HEK293 (cell line): Measurements from ENCODE around the gene TRMT44.

ENCODE experiments used
- CTCF ChIA-PET: fragments of 350-600 bp; formaldehyde crosslinking; extraction: SDS; loops from one replicate; lab custom pipeline; 2021; ENCODE audit warnings: antibody characterized with exemption; lab: Yijun Ruan, JAX
- POLR2A ChIA-PET: fragments of 300-600 bp; formaldehyde crosslinking; extraction: SDS; loops from one replicate; lab custom pipeline; 2020; ENCODE audit warnings: antibody characterized with exemption, inconsistent platforms; lab: Yijun Ruan, JAX
- H3K27ac ChIP-seq: fragments of 200-500 bp; sonication (Bioruptor generic); 2 replicates; pipeline ENCODE4 v1.5.1; 2014; ENCODE audit warnings: low read depth, low read length, control low read depth, inconsistent platforms; ENCODE audit errors: extremely low read depth
- H3K36me3 ChIP-seq, 2 experiments: fragments of 200-500 bp in 1 of 2; sonication (Bioruptor generic) in 1 of 2; 1 replicate in 1 of 2; 2 replicates in 1 of 2; pipeline ENCODE4 v1.5.1; 2014 to 2017; ENCODE audit warnings: inconsistent platforms in 2 of 2, low read length in 2 of 2; ENCODE audit not compliant: control insufficient read depth in 2 of 2, insufficient read depth in 1 of 2
- H3K4me1 ChIP-seq: fragments of 200-500 bp; sonication (Bioruptor generic); 2 replicates; pipeline ENCODE4 v1.5.1; 2014; ENCODE audit warnings: mild to moderate bottlenecking, low read length, inconsistent platforms; ENCODE audit not compliant: control insufficient read depth, insufficient read depth
- H3K4me3 ChIP-seq: 2 replicates; pipeline ENCODE4 v1.5.1; 2011; ENCODE audit warnings: low read depth, mild to moderate bottlenecking, control low read depth, low read length, moderate library complexity
- H3K9me3 ChIP-seq: fragments of 200-500 bp; sonication (Bioruptor generic); 2 replicates; pipeline ENCODE4 v1.5.1; 2014; ENCODE audit warnings: low read depth, low read length, inconsistent platforms; ENCODE audit not compliant: control insufficient read depth, insufficient read depth
- TRIM28 ChIP-seq: IDR thresholded peaks from 2 replicates; pipeline ENCODE4 v1.6.1; 2011; ENCODE audit warnings: low read length, control low read depth, borderline replicate concordance
- ZBTB17 ChIP-seq: fragments of 450-650 bp; formaldehyde crosslinking; IDR thresholded peaks from 2 replicates; pipeline ENCODE4 v1.5.1; 2016; ENCODE audit warnings: missing biosample characterization, missing genetic modification characterization
- ZNF138 ChIP-seq: fragments of 450-650 bp; formaldehyde crosslinking; IDR thresholded peaks from 2 replicates; pipeline ENCODE4 v1.5.1; 2016; ENCODE audit warnings: missing biosample characterization, missing genetic modification characterization, borderline replicate concordance
- ZNF239 ChIP-seq: fragments of 450-650 bp; formaldehyde crosslinking; IDR thresholded peaks from 2 replicates; pipeline ENCODE4 v1.5.1; 2016; ENCODE audit warnings: missing biosample characterization, missing genetic modification characterization
- ZNF571 ChIP-seq: fragments of 450-650 bp; formaldehyde crosslinking; IDR thresholded peaks from 2 replicates; pipeline ENCODE4 v1.5.0; 2017; ENCODE audit warnings: missing biosample characterization, missing genetic modification characterization
- ZNF654 ChIP-seq: fragments of 450-650 bp; formaldehyde crosslinking; IDR thresholded peaks from 2 replicates; pipeline ENCODE4 v1.5.1; 2016; ENCODE audit warnings: low read depth, missing biosample characterization, missing genetic modification characterization
- ZNF670 ChIP-seq: fragments of 450-650 bp; formaldehyde crosslinking; IDR thresholded peaks from 2 replicates; pipeline ENCODE4 v1.5.1; 2016; ENCODE audit warnings: missing biosample characterization, missing genetic modification characterization, low read depth
- ZNF747 ChIP-seq: fragments of 450-650 bp; formaldehyde crosslinking; IDR thresholded peaks from 2 replicates; pipeline ENCODE4 v1.5.1; 2016; ENCODE audit warnings: missing biosample characterization, missing genetic modification characterization
- ZNF785 ChIP-seq: fragments of 450-650 bp; formaldehyde crosslinking; IDR thresholded peaks from 2 replicates; pipeline ENCODE4 v1.5.1; 2016; ENCODE audit warnings: missing biosample characterization, missing genetic modification characterization
- ZNF791 ChIP-seq: fragments of 450-650 bp; formaldehyde crosslinking; IDR thresholded peaks from 2 replicates; pipeline ENCODE4 v1.5.1; 2016; ENCODE audit warnings: missing biosample characterization, missing genetic modification characterization
- TF ChIP-seq, protein P1 (sequence below): fragments of 450-650 bp; formaldehyde crosslinking; conservative IDR thresholded peaks from 2 replicates; pipeline ENCODE4 v1.5.1; 2016; ENCODE audit warnings: low read depth, missing biosample characterization, missing genetic modification characterization
- TF ChIP-seq, protein P2 (sequence below): fragments of 450-650 bp; formaldehyde crosslinking; IDR thresholded peaks from 2 replicates; pipeline ENCODE4 v1.5.1; 2016; ENCODE audit warnings: missing biosample characterization, missing genetic modification characterization
- TF ChIP-seq, protein P3 (sequence below): fragments of 450-650 bp; formaldehyde crosslinking; IDR thresholded peaks from 2 replicates; pipeline ENCODE4 v1.5.1; 2016; ENCODE audit warnings: missing biosample characterization, missing genetic modification characterization
- TF ChIP-seq, protein P4 (sequence below): fragments of 450-650 bp; formaldehyde crosslinking; IDR thresholded peaks from 2 replicates; pipeline ENCODE4 v1.5.1; 2016; ENCODE audit warnings: missing biosample characterization, missing genetic modification characterization
- TF ChIP-seq, protein P5 (sequence below): fragments of 450-650 bp; formaldehyde crosslinking; IDR thresholded peaks from 2 replicates; pipeline ENCODE4 v1.5.1; 2017; ENCODE audit warnings: missing biosample characterization, missing genetic modification characterization
- TF ChIP-seq, protein P6 (sequence below): IDR thresholded peaks from 2 replicates; pipeline ENCODE4 v1.6.1; 2011; ENCODE audit warnings: mild to moderate bottlenecking, low read depth, low read length, borderline replicate concordance
- TF ChIP-seq, protein P7 (sequence below): fragments of 450-650 bp; formaldehyde crosslinking; IDR thresholded peaks from 2 replicates; pipeline ENCODE4 v1.5.0; 2017; ENCODE audit warnings: missing biosample characterization, missing genetic modification characterization, borderline replicate concordance

TRMT44 gene

DNA sequence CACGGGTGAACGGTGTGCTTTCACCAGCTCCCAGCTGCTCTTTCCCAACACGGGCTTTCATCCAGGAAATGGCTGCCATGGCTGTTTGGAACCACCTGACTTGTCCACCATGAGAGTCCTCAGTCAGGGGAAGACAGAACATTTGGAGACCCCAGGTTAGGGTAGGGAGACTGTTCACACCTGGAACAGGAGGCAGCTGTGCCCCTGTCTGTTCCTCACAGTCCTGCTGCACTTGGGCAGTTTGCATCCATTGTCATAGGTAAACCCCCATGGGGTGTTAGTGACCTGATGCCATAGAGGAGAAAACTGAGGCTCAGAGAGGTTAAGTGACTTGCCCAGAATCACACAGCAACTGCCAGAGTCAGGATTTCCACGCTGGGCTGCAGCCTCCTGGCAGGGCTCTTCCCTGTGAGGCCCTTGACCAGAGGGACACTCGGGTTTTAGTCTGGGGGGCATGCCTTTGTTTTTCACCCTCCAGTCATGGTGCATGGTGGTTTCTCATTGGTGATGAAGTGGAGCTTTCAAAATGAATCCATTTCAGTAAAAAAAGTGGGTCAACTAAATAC is 54.5 kb downstream of the TRMT44 start:
- Histone ChIP-seq H3K36me3 (no peaks in the 10 kb centered on the region), H3K27ac (no peak overlapping the region), H3K9me3 (no peaks in the 10 kb centered on the region), H3K4me1 (no peaks in the 10 kb centered on the region), H3K4me3 (no peak overlapping the region)
- ChIA-PET CTCF (interaction anchor here (1.0 kb wide), 2 partner anchors 15 to 112 kb away, joined by 3 read pairs; no protein-coding TSS in a partner anchor), POLR2A (no interaction called here)
- TF ChIP-seq ZBTB17 (tag by site-specific recombination) (no peak), ZNF138 (tag by site-specific recombination) (no peak), ZNF654 (tag by site-specific recombination) (no peak), ZNF791 (tag by site-specific recombination) (no peak), ZNF670 (tag by site-specific recombination) (no peak), ZNF747 (no peak), ZNF239 (no peak), ZNF571 (tag by site-specific recombination) (no peak), ZNF785 (tag by site-specific recombination) (no peak), TRIM28 (no peak)
- TF ChIP-seq, protein P1, sequence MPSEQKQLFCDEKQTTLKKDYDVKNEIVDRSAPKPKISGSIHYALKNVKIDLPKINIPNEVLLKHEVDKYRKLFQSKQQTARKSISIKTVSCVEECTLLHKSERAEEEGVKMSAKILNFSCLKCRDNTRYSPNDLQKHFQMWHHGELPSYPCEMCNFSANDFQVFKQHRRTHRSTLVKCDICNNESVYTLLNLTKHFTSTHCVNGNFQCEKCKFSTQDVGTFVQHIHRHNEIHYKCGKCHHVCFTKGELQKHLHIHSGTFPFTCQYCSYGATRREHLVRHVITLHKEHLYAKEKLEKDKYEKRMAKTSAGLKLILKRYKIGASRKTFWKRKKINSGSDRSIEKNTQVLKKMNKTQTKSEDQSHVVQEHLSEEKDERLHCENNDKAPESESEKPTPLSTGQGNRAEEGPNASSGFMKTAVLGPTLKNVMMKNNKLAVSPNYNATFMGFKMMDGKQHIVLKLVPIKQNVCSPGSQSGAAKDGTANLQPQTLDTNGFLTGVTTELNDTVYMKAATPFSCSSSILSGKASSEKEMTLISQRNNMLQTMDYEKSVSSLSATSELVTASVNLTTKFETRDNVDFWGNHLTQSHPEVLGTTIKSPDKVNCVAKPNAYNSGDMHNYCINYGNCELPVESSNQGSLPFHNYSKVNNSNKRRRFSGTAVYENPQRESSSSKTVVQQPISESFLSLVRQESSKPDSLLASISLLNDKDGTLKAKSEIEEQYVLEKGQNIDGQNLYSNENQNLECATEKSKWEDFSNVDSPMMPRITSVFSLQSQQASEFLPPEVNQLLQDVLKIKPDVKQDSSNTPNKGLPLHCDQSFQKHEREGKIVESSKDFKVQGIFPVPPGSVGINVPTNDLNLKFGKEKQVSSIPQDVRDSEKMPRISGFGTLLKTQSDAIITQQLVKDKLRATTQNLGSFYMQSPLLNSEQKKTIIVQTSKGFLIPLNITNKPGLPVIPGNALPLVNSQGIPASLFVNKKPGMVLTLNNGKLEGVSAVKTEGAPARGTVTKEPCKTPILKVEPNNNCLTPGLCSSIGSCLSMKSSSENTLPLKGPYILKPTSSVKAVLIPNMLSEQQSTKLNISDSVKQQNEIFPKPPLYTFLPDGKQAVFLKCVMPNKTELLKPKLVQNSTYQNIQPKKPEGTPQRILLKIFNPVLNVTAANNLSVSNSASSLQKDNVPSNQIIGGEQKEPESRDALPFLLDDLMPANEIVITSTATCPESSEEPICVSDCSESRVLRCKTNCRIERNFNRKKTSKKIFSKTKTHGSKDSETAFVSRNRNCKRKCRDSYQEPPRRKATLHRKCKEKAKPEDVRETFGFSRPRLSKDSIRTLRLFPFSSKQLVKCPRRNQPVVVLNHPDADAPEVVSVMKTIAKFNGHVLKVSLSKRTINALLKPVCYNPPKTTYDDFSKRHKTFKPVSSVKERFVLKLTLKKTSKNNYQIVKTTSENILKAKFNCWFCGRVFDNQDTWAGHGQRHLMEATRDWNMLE, result no peak
- TF ChIP-seq, protein P2, sequence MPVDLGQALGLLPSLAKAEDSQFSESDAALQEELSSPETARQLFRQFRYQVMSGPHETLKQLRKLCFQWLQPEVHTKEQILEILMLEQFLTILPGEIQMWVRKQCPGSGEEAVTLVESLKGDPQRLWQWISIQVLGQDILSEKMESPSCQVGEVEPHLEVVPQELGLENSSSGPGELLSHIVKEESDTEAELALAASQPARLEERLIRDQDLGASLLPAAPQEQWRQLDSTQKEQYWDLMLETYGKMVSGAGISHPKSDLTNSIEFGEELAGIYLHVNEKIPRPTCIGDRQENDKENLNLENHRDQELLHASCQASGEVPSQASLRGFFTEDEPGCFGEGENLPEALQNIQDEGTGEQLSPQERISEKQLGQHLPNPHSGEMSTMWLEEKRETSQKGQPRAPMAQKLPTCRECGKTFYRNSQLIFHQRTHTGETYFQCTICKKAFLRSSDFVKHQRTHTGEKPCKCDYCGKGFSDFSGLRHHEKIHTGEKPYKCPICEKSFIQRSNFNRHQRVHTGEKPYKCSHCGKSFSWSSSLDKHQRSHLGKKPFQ (tag by site-specific recombination), result no peak
- TF ChIP-seq, protein P3, sequence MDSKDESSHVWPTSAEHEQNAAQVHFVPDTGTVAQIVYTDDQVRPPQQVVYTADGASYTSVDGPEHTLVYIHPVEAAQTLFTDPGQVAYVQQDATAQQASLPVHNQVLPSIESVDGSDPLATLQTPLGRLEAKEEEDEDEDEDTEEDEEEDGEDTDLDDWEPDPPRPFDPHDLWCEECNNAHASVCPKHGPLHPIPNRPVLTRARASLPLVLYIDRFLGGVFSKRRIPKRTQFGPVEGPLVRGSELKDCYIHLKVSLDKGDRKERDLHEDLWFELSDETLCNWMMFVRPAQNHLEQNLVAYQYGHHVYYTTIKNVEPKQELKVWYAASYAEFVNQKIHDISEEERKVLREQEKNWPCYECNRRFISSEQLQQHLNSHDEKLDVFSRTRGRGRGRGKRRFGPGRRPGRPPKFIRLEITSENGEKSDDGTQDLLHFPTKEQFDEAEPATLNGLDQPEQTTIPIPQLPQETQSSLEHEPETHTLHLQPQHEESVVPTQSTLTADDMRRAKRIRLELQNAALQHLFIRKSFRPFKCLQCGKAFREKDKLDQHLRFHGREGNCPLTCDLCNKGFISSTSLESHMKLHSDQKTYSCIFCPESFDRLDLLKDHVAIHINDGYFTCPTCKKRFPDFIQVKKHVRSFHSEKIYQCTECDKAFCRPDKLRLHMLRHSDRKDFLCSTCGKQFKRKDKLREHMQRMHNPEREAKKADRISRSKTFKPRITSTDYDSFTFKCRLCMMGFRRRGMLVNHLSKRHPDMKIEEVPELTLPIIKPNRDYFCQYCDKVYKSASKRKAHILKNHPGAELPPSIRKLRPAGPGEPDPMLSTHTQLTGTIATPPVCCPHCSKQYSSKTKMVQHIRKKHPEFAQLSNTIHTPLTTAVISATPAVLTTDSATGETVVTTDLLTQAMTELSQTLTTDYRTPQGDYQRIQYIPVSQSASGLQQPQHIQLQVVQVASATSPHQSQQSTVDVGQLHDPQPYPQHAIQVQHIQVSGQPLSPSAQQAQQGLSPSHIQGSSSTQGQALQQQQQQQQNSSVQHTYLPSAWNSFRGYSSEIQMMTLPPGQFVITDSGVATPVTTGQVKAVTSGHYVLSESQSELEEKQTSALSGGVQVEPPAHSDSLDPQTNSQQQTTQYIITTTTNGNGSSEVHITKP, result no peak
- TF ChIP-seq, protein P4, sequence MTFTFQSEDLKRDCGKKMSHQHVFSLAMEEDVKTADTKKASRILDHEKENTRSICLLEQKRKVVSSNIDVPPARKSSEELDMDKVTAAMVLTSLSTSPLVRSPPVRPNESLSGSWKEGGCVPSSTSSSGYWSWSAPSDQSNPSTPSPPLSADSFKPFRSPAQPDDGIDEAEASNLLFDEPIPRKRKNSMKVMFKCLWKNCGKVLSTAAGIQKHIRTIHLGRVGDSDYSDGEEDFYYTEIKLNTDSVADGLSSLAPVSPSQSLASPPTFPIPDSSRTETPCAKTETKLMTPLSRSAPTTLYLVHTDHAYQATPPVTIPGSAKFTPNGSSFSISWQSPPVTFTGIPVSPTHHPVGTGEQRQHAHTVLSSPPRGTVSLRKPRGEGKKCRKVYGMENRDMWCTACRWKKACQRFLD (tag by site-specific recombination), result no peak
- TF ChIP-seq, protein P5, sequence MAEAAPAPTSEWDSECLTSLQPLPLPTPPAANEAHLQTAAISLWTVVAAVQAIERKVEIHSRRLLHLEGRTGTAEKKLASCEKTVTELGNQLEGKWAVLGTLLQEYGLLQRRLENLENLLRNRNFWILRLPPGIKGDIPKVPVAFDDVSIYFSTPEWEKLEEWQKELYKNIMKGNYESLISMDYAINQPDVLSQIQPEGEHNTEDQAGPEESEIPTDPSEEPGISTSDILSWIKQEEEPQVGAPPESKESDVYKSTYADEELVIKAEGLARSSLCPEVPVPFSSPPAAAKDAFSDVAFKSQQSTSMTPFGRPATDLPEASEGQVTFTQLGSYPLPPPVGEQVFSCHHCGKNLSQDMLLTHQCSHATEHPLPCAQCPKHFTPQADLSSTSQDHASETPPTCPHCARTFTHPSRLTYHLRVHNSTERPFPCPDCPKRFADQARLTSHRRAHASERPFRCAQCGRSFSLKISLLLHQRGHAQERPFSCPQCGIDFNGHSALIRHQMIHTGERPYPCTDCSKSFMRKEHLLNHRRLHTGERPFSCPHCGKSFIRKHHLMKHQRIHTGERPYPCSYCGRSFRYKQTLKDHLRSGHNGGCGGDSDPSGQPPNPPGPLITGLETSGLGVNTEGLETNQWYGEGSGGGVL (tag by site-specific recombination), result no peak
- TF ChIP-seq, protein P6, sequence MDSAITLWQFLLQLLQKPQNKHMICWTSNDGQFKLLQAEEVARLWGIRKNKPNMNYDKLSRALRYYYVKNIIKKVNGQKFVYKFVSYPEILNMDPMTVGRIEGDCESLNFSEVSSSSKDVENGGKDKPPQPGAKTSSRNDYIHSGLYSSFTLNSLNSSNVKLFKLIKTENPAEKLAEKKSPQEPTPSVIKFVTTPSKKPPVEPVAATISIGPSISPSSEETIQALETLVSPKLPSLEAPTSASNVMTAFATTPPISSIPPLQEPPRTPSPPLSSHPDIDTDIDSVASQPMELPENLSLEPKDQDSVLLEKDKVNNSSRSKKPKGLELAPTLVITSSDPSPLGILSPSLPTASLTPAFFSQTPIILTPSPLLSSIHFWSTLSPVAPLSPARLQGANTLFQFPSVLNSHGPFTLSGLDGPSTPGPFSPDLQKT, result no peak
- TF ChIP-seq, protein P7, sequence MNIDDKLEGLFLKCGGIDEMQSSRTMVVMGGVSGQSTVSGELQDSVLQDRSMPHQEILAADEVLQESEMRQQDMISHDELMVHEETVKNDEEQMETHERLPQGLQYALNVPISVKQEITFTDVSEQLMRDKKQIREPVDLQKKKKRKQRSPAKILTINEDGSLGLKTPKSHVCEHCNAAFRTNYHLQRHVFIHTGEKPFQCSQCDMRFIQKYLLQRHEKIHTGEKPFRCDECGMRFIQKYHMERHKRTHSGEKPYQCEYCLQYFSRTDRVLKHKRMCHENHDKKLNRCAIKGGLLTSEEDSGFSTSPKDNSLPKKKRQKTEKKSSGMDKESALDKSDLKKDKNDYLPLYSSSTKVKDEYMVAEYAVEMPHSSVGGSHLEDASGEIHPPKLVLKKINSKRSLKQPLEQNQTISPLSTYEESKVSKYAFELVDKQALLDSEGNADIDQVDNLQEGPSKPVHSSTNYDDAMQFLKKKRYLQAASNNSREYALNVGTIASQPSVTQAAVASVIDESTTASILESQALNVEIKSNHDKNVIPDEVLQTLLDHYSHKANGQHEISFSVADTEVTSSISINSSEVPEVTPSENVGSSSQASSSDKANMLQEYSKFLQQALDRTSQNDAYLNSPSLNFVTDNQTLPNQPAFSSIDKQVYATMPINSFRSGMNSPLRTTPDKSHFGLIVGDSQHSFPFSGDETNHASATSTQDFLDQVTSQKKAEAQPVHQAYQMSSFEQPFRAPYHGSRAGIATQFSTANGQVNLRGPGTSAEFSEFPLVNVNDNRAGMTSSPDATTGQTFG (tag by site-specific recombination), result no peak
